ENCODE measurements around the gene C11orf42. TPM values are rescaled to one million over a fixed set of nuclear protein-coding genes. Genes with fewer than 3 reads are reported as not detected.
A peak's percentile ranks its signal among the peaks of the same experiment; 100 is the strongest.

C11orf42 gene
- total RNA-seq, 2 donors from 2014 or later, result not detected

DNA sequence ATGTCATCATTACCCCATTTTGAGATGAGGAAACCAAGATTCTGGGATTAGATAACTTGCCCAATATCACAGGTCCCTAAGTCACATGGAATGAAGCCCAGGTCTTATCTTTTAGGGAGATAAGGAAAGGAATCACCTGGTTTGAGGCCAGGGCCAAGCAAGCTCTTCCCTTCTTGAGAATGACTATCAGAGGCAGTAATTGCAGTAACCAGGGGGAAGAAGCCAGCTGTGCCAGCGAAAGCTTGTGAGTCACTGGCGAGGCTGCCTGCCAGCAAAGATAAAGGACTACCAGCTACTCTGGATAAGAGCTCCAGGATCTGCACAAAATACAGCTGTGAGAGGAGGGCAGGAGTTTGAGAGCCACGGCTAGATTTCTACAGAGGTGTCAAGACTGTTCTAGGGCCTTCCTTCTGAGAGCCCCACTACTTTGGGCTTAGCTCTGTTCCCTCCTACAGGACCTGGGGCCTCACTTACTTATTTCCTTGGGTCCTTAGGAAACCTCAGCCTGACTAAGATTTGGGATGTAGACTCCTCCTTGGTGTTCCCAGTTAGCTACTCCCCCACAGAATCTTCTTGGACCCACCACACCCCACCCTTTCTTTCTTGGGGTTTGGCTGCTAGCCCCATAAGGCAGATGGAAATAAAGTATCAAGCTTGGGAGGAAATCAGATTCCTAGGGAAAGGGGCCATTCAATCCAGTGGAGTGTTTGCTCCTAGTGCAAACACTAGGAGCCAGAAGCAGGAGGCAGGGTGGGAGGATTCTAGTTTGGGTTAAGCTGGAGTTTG lies 44.6 kb downstream of the C11orf42 start:
- Mint-ChIP-seq H3K27me3 (ENCODE audit: insufficient read depth) (no peaks in the 10 kb centered on the region), H3K4me3 (no peak overlapping the region), H3K36me3 (ENCODE audit: low read depth) (peaks cover 3% of the 10 kb centered on the region), H3K9me3 (peaks cover 2% of the 10 kb centered on the region), H3K27ac (peak overlapping the region; percentile 91), H3K4me1 (peaks cover 12% of the 10 kb centered on the region)
- peaks cover 2% of the 10 kb centered on the region for H3K27me3 ChIP-seq (ENCODE audit: control insufficient read depth, insufficient read depth, low read length, poor library complexity, severe bottlenecking)
- H3K36me3 ChIP-seq (ENCODE audit: control insufficient read depth, insufficient read depth, low read length), result no peaks in the 10 kb centered on the region
- peaks cover 4% of the 10 kb centered on the region for H3K9me3 ChIP-seq (ENCODE audit: control insufficient read depth, low read length)
- no peak overlapping the region for H3K27ac ChIP-seq (ENCODE audit: low read depth, low read length)
- TF ChIP-seq, protein P1, sequence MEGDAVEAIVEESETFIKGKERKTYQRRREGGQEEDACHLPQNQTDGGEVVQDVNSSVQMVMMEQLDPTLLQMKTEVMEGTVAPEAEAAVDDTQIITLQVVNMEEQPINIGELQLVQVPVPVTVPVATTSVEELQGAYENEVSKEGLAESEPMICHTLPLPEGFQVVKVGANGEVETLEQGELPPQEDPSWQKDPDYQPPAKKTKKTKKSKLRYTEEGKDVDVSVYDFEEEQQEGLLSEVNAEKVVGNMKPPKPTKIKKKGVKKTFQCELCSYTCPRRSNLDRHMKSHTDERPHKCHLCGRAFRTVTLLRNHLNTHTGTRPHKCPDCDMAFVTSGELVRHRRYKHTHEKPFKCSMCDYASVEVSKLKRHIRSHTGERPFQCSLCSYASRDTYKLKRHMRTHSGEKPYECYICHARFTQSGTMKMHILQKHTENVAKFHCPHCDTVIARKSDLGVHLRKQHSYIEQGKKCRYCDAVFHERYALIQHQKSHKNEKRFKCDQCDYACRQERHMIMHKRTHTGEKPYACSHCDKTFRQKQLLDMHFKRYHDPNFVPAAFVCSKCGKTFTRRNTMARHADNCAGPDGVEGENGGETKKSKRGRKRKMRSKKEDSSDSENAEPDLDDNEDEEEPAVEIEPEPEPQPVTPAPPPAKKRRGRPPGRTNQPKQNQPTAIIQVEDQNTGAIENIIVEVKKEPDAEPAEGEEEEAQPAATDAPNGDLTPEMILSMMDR (conservative IDR thresholded peaks at IDR 0.05), result no peak
- no peak overlapping the region for H3K4me3 ChIP-seq (ENCODE audit: low read length)
- WGBS, 2 experiments (ENCODE audit: insufficient coverage in 1 of 2, insufficient read length in 1 of 2), result 65 to 70% methylated on average over 3 of the region's 3 CpGs
- DNase-seq, result peak; percentile 81
- peaks cover 14% of the 10 kb centered on the region for H3K4me1 ChIP-seq (ENCODE audit: control insufficient read depth, insufficient read depth, low read length)
- no peak overlapping the region for H3K9ac ChIP-seq (ENCODE audit: extremely low read depth, low read length, poor library complexity, severe bottlenecking)

DNA sequence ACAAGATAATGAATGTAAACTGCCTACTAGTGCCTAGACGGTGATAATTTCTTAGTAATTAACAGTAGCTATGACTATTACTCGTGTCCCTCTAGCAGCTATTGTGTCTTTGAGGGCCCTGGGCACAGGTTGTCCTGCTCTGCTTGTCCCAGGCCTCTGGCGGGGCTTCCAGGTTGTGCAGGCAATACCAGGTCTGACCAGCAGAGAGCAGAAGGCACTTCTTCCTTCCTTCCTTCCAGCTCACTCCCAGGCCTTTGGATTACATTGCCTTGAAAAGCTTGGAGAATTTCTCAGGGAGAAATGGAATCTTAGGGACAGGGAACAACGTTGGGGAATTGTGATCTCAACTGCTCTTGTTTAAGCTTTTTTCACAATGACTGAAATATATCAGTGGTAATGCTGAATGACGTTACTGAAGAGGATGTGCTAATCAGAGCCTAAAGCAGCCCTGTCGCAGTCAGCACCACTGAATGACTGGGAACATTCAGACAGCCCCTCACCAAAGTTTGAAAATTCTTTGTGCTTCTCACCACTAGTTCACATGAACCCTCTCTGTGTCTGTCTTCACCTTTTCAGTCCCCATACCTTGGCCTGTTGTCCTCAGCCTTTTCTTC lies 45.9 kb downstream of the C11orf42 start:
- Histone ChIP-seq H3K4me3 (ENCODE audit: low read length) (no peak overlapping the region), H3K4me1 (ENCODE audit: control insufficient read depth, insufficient read depth, low read length) (peaks cover 16% of the 10 kb centered on the region), H3K27ac (ENCODE audit: low read depth, low read length) (no peak overlapping the region), H3K36me3 (ENCODE audit: control insufficient read depth, insufficient read depth, low read length) (no peaks in the 10 kb centered on the region), H3K9me3 (ENCODE audit: control insufficient read depth, low read length) (peaks cover 4% of the 10 kb centered on the region), H3K9ac (ENCODE audit: extremely low read depth, low read length, poor library complexity, severe bottlenecking) (no peak overlapping the region), H3K27me3 (ENCODE audit: control insufficient read depth, insufficient read depth, low read length, poor library complexity, severe bottlenecking) (peaks cover 6% of the 10 kb centered on the region)
- Mint-ChIP-seq H3K27me3 (ENCODE audit: insufficient read depth) (no peaks in the 10 kb centered on the region), H3K4me3 (no peak overlapping the region), H3K9me3 (peaks cover 2% of the 10 kb centered on the region), H3K4me1 (peaks cover 12% of the 10 kb centered on the region), H3K36me3 (ENCODE audit: low read depth) (peaks cover 3% of the 10 kb centered on the region), H3K27ac (peak overlapping the region; percentile 84)
- peak; percentile 97 for DNase-seq
- 51 to 56% methylated on average over 6 of the region's 6 CpGs for WGBS, 2 experiments (ENCODE audit: insufficient coverage in 1 of 2, insufficient read length in 1 of 2)
- TF ChIP-seq, protein P1 (conservative IDR thresholded peaks at IDR 0.05), result peak; percentile 97

DNA sequence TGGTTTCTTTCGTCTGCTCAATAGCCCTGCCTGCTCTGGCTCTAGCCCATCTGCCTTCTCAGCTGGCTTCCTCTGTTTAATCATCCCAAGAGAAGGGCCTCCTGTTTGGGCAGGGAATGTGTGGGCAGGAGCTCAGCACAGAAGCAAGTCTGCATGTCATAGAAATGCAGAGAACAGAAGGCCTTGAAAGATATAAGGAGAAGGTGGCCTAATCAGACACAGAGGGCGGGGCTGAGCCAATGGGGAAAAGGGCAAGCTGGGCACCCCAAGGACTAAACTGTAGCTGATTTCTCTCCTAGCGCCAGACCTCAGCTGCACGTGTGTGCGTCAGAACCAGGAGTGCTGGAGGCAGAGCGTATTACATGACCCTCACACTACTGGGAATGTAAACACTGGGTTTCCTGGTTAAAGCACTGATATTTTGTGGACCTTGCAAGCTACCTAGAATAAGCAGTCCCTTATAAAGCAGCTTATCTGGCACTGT lies 46.7 kb downstream of the C11orf42 start:
- peaks cover 12% of the 10 kb centered on the region for H3K4me1 Mint-ChIP-seq
- DNase-seq, result no peak
- H3K4me1 ChIP-seq (ENCODE audit: control insufficient read depth, insufficient read depth, low read length), result peaks cover 19% of the 10 kb centered on the region
- peaks cover 4% of the 10 kb centered on the region for H3K9me3 ChIP-seq (ENCODE audit: control insufficient read depth, low read length)
- H3K4me3 ChIP-seq (ENCODE audit: low read length), result no peak overlapping the region
- H3K27ac ChIP-seq (ENCODE audit: low read depth, low read length), result no peak overlapping the region
- H3K9me3 Mint-ChIP-seq, result peaks cover 2% of the 10 kb centered on the region
- no peak overlapping the region for H3K9ac ChIP-seq (ENCODE audit: extremely low read depth, low read length, poor library complexity, severe bottlenecking)
- H3K4me3 Mint-ChIP-seq, result no peak overlapping the region
- 91 to 95% methylated on average over 6 of the region's 6 CpGs for WGBS, 2 experiments (ENCODE audit: insufficient coverage in 1 of 2, insufficient read length in 1 of 2)
- H3K36me3 ChIP-seq (ENCODE audit: control insufficient read depth, insufficient read depth, low read length), result no peaks in the 10 kb centered on the region
- TF ChIP-seq, protein P1 (conservative IDR thresholded peaks at IDR 0.05), result no peak
- no peak overlapping the region for H3K27ac Mint-ChIP-seq
- H3K27me3 ChIP-seq (ENCODE audit: control insufficient read depth, insufficient read depth, low read length, poor library complexity, severe bottlenecking), result peaks cover 6% of the 10 kb centered on the region
- H3K27me3 Mint-ChIP-seq (ENCODE audit: insufficient read depth), result no peaks in the 10 kb centered on the region
- peaks cover 3% of the 10 kb centered on the region for H3K36me3 Mint-ChIP-seq (ENCODE audit: low read depth)

Measured in endodermal cell (in vitro differentiated cells).